ENCODE measurements around the gene CD8A.

Gene CD8A

GRCh38 chr2:86809481-86810121 lies 18.9 kb upstream of the CD8A start:
- WGBS, 2 experiments, result 80% methylated on average over 43 of the region's 43 CpGs
- H3K27ac ChIP-seq (ENCODE audit: insufficient read depth, low read depth, low read length, poor library complexity, severe bottlenecking), result no peak overlapping the region
- no peak overlapping the region for H3K4me3 ChIP-seq (ENCODE audit: insufficient read depth, low read depth, low read length)
- H3K27me3 ChIP-seq (ENCODE audit: control insufficient read depth, insufficient read depth, low read length, poor library complexity, severe bottlenecking), result peaks cover 52% of the 10 kb centered on the region
- no peaks in the 10 kb centered on the region for H3K9me3 ChIP-seq (ENCODE audit: control insufficient read depth, low read length)
- H3K36me3 ChIP-seq (ENCODE audit: control insufficient read depth, insufficient read depth, low read length), result no peaks in the 10 kb centered on the region
- H3K4me1 ChIP-seq (ENCODE audit: control insufficient read depth, insufficient read depth, low read length), result no peaks in the 10 kb centered on the region

- H3K4me1 ChIP-seq (ENCODE audit: control insufficient read depth, insufficient read depth, low read length), result no peaks in the 10 kb centered on the region
- 39 to 40% methylated on average over 36 of the region's 36 CpGs for WGBS, 2 experiments
- no peaks in the 10 kb centered on the region for H3K9me3 ChIP-seq (ENCODE audit: control insufficient read depth, low read length)
- no peak overlapping the region for H3K27ac ChIP-seq (ENCODE audit: insufficient read depth, low read depth, low read length, poor library complexity, severe bottlenecking)
- no peaks in the 10 kb centered on the region for H3K36me3 ChIP-seq (ENCODE audit: control insufficient read depth, insufficient read depth, low read length)
- peak overlapping the region; percentile 38 for H3K4me3 ChIP-seq (ENCODE audit: insufficient read depth, low read depth, low read length)
- peaks cover 52% of the 10 kb centered on the region for H3K27me3 ChIP-seq (ENCODE audit: control insufficient read depth, insufficient read depth, low read length, poor library complexity, severe bottlenecking)
Measured at GRCh38 chr2:86808315-86809161, 17.8 kb upstream of the CD8A start.

GRCh38 chr2:86807468-86808275 lies 17.0 kb upstream of the CD8A start:
- H3K27ac ChIP-seq (ENCODE audit: insufficient read depth, low read depth, low read length, poor library complexity, severe bottlenecking), result no peak overlapping the region
- peaks cover 52% of the 10 kb centered on the region for H3K27me3 ChIP-seq (ENCODE audit: control insufficient read depth, insufficient read depth, low read length, poor library complexity, severe bottlenecking)
- no peaks in the 10 kb centered on the region for H3K36me3 ChIP-seq (ENCODE audit: control insufficient read depth, insufficient read depth, low read length)
- WGBS, 2 experiments, result 2% methylated on average over 51 of the region's 51 CpGs
- H3K4me1 ChIP-seq (ENCODE audit: control insufficient read depth, insufficient read depth, low read length), result no peaks in the 10 kb centered on the region
- H3K9me3 ChIP-seq (ENCODE audit: control insufficient read depth, low read length), result no peaks in the 10 kb centered on the region
- H3K4me3 ChIP-seq (ENCODE audit: insufficient read depth, low read depth, low read length), result peak overlapping the region; percentile 38

GRCh38 chr2:86807133-86807467 lies 16.4 kb upstream of the CD8A start:
- H3K27me3 ChIP-seq (ENCODE audit: control insufficient read depth, insufficient read depth, low read length, poor library complexity, severe bottlenecking), result peaks cover 52% of the 10 kb centered on the region
- H3K36me3 ChIP-seq (ENCODE audit: control insufficient read depth, insufficient read depth, low read length), result no peaks in the 10 kb centered on the region
- H3K4me3 ChIP-seq (ENCODE audit: insufficient read depth, low read depth, low read length), result peak overlapping the region; percentile 38
- 58 to 60% methylated on average over 11 of the region's 11 CpGs for WGBS, 2 experiments
- H3K9me3 ChIP-seq (ENCODE audit: control insufficient read depth, low read length), result no peaks in the 10 kb centered on the region
- no peaks in the 10 kb centered on the region for H3K4me1 ChIP-seq (ENCODE audit: control insufficient read depth, insufficient read depth, low read length)
- no peak overlapping the region for H3K27ac ChIP-seq (ENCODE audit: insufficient read depth, low read depth, low read length, poor library complexity, severe bottlenecking)

GRCh38 chr2:86806059-86806857 lies 15.5 kb upstream of the CD8A start:
- Histone ChIP-seq H3K36me3 (ENCODE audit: control insufficient read depth, insufficient read depth, low read length) (no peaks in the 10 kb centered on the region), H3K27me3 (ENCODE audit: control insufficient read depth, insufficient read depth, low read length, poor library complexity, severe bottlenecking) (peaks cover 52% of the 10 kb centered on the region)

GRCh38 chr2:86800856-86801567 lies 10.3 kb upstream of the CD8A start:
- Histone ChIP-seq H3K36me3 (ENCODE audit: control insufficient read depth, insufficient read depth, low read length) (no peaks in the 10 kb centered on the region), H3K9me3 (ENCODE audit: control insufficient read depth, low read length) (peaks cover 2% of the 10 kb centered on the region), H3K27me3 (ENCODE audit: control insufficient read depth, insufficient read depth, low read length, poor library complexity, severe bottlenecking) (peaks cover 11% of the 10 kb centered on the region), H3K27ac (ENCODE audit: insufficient read depth, low read depth, low read length, poor library complexity, severe bottlenecking) (no peak overlapping the region), H3K4me3 (ENCODE audit: insufficient read depth, low read depth, low read length) (no peak overlapping the region), H3K4me1 (ENCODE audit: control insufficient read depth, insufficient read depth, low read length) (no peaks in the 10 kb centered on the region)
- WGBS, 2 experiments, result 90 to 91% methylated on average over 2 of the region's 2 CpGs

More at GRCh38 chr2:86806059-86806857, 15.5 kb upstream of the CD8A start:
- Histone ChIP-seq H3K9me3 (ENCODE audit: control insufficient read depth, low read length) (no peaks in the 10 kb centered on the region), H3K4me1 (ENCODE audit: control insufficient read depth, insufficient read depth, low read length) (no peaks in the 10 kb centered on the region), H3K27ac (ENCODE audit: insufficient read depth, low read depth, low read length, poor library complexity, severe bottlenecking) (no peak overlapping the region), H3K4me3 (ENCODE audit: insufficient read depth, low read depth, low read length) (no peak overlapping the region)
- WGBS, 2 experiments, result 88 to 89% methylated on average over 21 of the region's 21 CpGs

- H3K9me3 ChIP-seq (ENCODE audit: control insufficient read depth, low read length), result peaks cover 2% of the 10 kb centered on the region
- H3K36me3 ChIP-seq (ENCODE audit: control insufficient read depth, insufficient read depth, low read length), result no peaks in the 10 kb centered on the region
- H3K27me3 ChIP-seq (ENCODE audit: control insufficient read depth, insufficient read depth, low read length, poor library complexity, severe bottlenecking), result peaks cover 43% of the 10 kb centered on the region
- no peak overlapping the region for H3K4me3 ChIP-seq (ENCODE audit: insufficient read depth, low read depth, low read length)
- WGBS, 2 experiments, result 88 to 92% methylated on average over 2 of the region's 2 CpGs
- H3K27ac ChIP-seq (ENCODE audit: insufficient read depth, low read depth, low read length, poor library complexity, severe bottlenecking), result no peak overlapping the region
- H3K4me1 ChIP-seq (ENCODE audit: control insufficient read depth, insufficient read depth, low read length), result peaks cover 4% of the 10 kb centered on the region
Measured at GRCh38 chr2:86794861-86795260, 4.1 kb upstream of the CD8A start.

- Histone ChIP-seq H3K4me1 (ENCODE audit: control insufficient read depth, insufficient read depth, low read length) (peaks cover 7% of the 10 kb centered on the region), H3K9me3 (ENCODE audit: control insufficient read depth, low read length) (peaks cover 2% of the 10 kb centered on the region), H3K27me3 (ENCODE audit: control insufficient read depth, insufficient read depth, low read length, poor library complexity, severe bottlenecking) (peaks cover 54% of the 10 kb centered on the region), H3K27ac (ENCODE audit: insufficient read depth, low read depth, low read length, poor library complexity, severe bottlenecking) (no peak overlapping the region), H3K4me3 (ENCODE audit: insufficient read depth, low read depth, low read length) (no peak overlapping the region), H3K36me3 (ENCODE audit: control insufficient read depth, insufficient read depth, low read length) (no peaks in the 10 kb centered on the region)
- WGBS, 2 experiments, result 88 to 93% methylated on average over 4 of the region's 4 CpGs
Measured at GRCh38 chr2:86793752-86794151, 3.0 kb upstream of the CD8A start.

- Histone ChIP-seq H3K4me3 (ENCODE audit: insufficient read depth, low read depth, low read length) (no peak overlapping the region), H3K36me3 (ENCODE audit: control insufficient read depth, insufficient read depth, low read length) (no peaks in the 10 kb centered on the region), H3K9me3 (ENCODE audit: control insufficient read depth, low read length) (peaks cover 2% of the 10 kb centered on the region), H3K27ac (ENCODE audit: insufficient read depth, low read depth, low read length, poor library complexity, severe bottlenecking) (no peak overlapping the region), H3K4me1 (ENCODE audit: control insufficient read depth, insufficient read depth, low read length) (peaks cover 7% of the 10 kb centered on the region), H3K27me3 (ENCODE audit: control insufficient read depth, insufficient read depth, low read length, poor library complexity, severe bottlenecking) (peaks cover 72% of the 10 kb centered on the region)
- WGBS, 2 experiments, result 38 to 49% methylated on average over 7 of the region's 7 CpGs
Measured at GRCh38 chr2:86791573-86791972, 860 bp upstream of the CD8A start.
